ENCODE data around the gene LIPC. TPM values are rescaled to one million over a fixed set of nuclear protein-coding genes. Genes with fewer than 3 reads are reported as not detected.

Gene LIPC
- total and polyA plus RNA-seq, 7 donors = 0.36 to 3.0 (median 0.83) TPM; not detected in 2

- intact Hi-C loops (cut with DNase I) = no loop called here
- no peaks in the 10 kb centered on the region for H3K36me3 ChIP-seq
- no peak overlapping the region for H3K4me3 ChIP-seq
- no peaks in the 10 kb centered on the region for H3K4me1 ChIP-seq
- H3K27me3 ChIP-seq = no peaks in the 10 kb centered on the region
- DNase-seq = no peak
- H3K27ac ChIP-seq = no peak overlapping the region
- 44 to 66% methylated on average over 4 of the region's 4 CpGs for WGBS, 2 donors
- TF ChIP-seq CTCF (IDR thresholded peaks at IDR 0.05) (no peak), POLR2AphosphoS5 (IDR thresholded peaks at IDR 0.05) (no peak), POLR2A (IDR thresholded peaks at IDR 0.05) (no peak), EP300 (IDR thresholded peaks at IDR 0.05) (no peak)
- H3K9me3 ChIP-seq = no peaks in the 10 kb centered on the region
Measured at GRCh38 chr15:58506064-58506490, 74.3 kb downstream of the LIPC start.

- Histone ChIP-seq H3K4me3 (no peak overlapping the region), H3K36me3 (no peaks in the 10 kb centered on the region), H3K9me3 (no peaks in the 10 kb centered on the region), H3K27me3 (no peaks in the 10 kb centered on the region), H3K4me1 (no peaks in the 10 kb centered on the region), H3K27ac (no peak overlapping the region)
- intact Hi-C loops (cut with DNase I) = no loop called here
- 90 to 91% methylated on average over 9 of the region's 9 CpGs for WGBS, 2 donors
- no peak for DNase-seq
- TF ChIP-seq POLR2AphosphoS5 (IDR thresholded peaks at IDR 0.05) = no peak
- TF ChIP-seq POLR2A (IDR thresholded peaks at IDR 0.05) = no peak
- no peak for TF ChIP-seq CTCF (IDR thresholded peaks at IDR 0.05)
- TF ChIP-seq EP300 (IDR thresholded peaks at IDR 0.05) = no peak
Measured at GRCh38 chr15:58506783-58507668, 75.2 kb downstream of the LIPC start.

- Histone ChIP-seq H3K27ac (no peak overlapping the region), H3K4me3 (no peak overlapping the region), H3K9me3 (no peaks in the 10 kb centered on the region), H3K4me1 (no peaks in the 10 kb centered on the region), H3K27me3 (no peaks in the 10 kb centered on the region), H3K36me3 (no peaks in the 10 kb centered on the region)
- intact Hi-C loops (cut with DNase I) = no loop called here
- 88 to 94% methylated on average over 1 of the region's 1 CpG for WGBS, 2 donors
- no peak for TF ChIP-seq CTCF (IDR thresholded peaks at IDR 0.05)
- no peak for TF ChIP-seq EP300 (IDR thresholded peaks at IDR 0.05)
- TF ChIP-seq POLR2AphosphoS5 (IDR thresholded peaks at IDR 0.05) = no peak
- TF ChIP-seq POLR2A (IDR thresholded peaks at IDR 0.05) = no peak
- no peak for DNase-seq
Measured at GRCh38 chr15:58509556-58509955, 77.8 kb downstream of the LIPC start.

GRCh38 chr15:58510715-58511598 is 79.2 kb downstream of the LIPC start:
- no peaks in the 10 kb centered on the region for H3K4me1 ChIP-seq
- no peak for DNase-seq
- no peak overlapping the region for H3K27ac ChIP-seq
- H3K4me3 ChIP-seq = no peak overlapping the region
- H3K36me3 ChIP-seq = no peaks in the 10 kb centered on the region
- intact Hi-C loops (cut with DNase I) = no loop called here
- no peaks in the 10 kb centered on the region for H3K27me3 ChIP-seq
- TF ChIP-seq POLR2AphosphoS5 (IDR thresholded peaks at IDR 0.05) = no peak
- no peak for TF ChIP-seq CTCF (IDR thresholded peaks at IDR 0.05)
- no peak for TF ChIP-seq POLR2A (IDR thresholded peaks at IDR 0.05)
- TF ChIP-seq EP300 (IDR thresholded peaks at IDR 0.05) = no peak
- 84 to 88% methylated on average over 10 of the region's 10 CpGs for WGBS, 2 donors
- H3K9me3 ChIP-seq = no peaks in the 10 kb centered on the region

All from sigmoid colon (tissue), 7 donors.